HepG2 (cell line): ENCODE results near the gene ARID5B. TPM values are rescaled to one million over a fixed set of nuclear protein-coding genes. Genes with fewer than 3 reads are reported as not detected.

ENCODE experiments used
- CAMTA2 ChIP-seq: sonication (generic); formaldehyde crosslinking; IDR thresholded peaks from 2 replicates; pipeline ENCODE4 v1.4.0; 2020; ENCODE audit warnings: mild to moderate bottlenecking, missing genetic modification reagents, borderline replicate concordance
- CEBPB ChIP-seq: IDR thresholded peaks from 2 replicates; pipeline ENCODE4 v1.6.1; 2011; ENCODE audit warnings: low read depth, low read length, improper control_type of control experiment, borderline replicate concordance
- GATAD2A ChIP-seq: IDR thresholded peaks from 2 replicates; pipeline ENCODE4 v1.6.1; 2016
- HNRNPK ChIP-seq: fragments of 200-400 bp; formaldehyde crosslinking; IDR thresholded peaks from 2 replicates; pipeline ENCODE4 v1.6.1; 2018; ENCODE audit warnings: low read length, low read depth, moderate library complexity, mild to moderate bottlenecking; ENCODE audit not compliant: poor library complexity, severe bottlenecking
- ISL2 ChIP-seq: sonication (generic); formaldehyde crosslinking; IDR thresholded peaks from 2 replicates; pipeline ENCODE4 v1.5.0; 2020; ENCODE audit warnings: missing genetic modification reagents
- KMT2A ChIP-seq: sonication (generic); formaldehyde crosslinking; IDR thresholded peaks from 2 replicates; pipeline ENCODE4 v1.4.0; 2020; ENCODE audit warnings: missing genetic modification reagents
- MTA1 ChIP-seq: sonication (generic); formaldehyde crosslinking; IDR thresholded peaks from 2 replicates; pipeline ENCODE4 v1.4.0; 2020; ENCODE audit warnings: missing genetic modification reagents, mild to moderate bottlenecking, borderline replicate concordance
- MTF2 ChIP-seq: sonication (generic); formaldehyde crosslinking; IDR thresholded peaks from 2 replicates; pipeline ENCODE4 v1.5.0; 2020; ENCODE audit warnings: missing genetic modification reagents, borderline replicate concordance
- NR2F2 ChIP-seq: IDR thresholded peaks from 2 replicates; pipeline ENCODE4 v1.6.1; 2012; ENCODE audit warnings: low read depth, inconsistent platforms, borderline replicate concordance
- NR2F6 ChIP-seq, 2 experiments: IDR thresholded peaks; 2 replicates each; pipeline ENCODE4 v1.6.1; 2016; ENCODE audit warnings: antibody characterized with exemption in 1 of 2, mild to moderate bottlenecking in 1 of 2
- RFXANK ChIP-seq: IDR thresholded peaks from 2 replicates; pipeline ENCODE4 v1.6.1; 2016
- SOX5 ChIP-seq: IDR thresholded peaks from 2 replicates; pipeline ENCODE4 v1.6.1; 2016; ENCODE audit warnings: borderline replicate concordance
- SRSF9 ChIP-seq: fragments of 200-400 bp; formaldehyde crosslinking; IDR thresholded peaks from 2 replicates; pipeline ENCODE4 v1.6.1; 2018; ENCODE audit warnings: borderline replicate concordance, mild to moderate bottlenecking, low read depth, low read length; ENCODE audit not compliant: insufficient read depth, poor library complexity, severe bottlenecking
- TP53 ChIP-seq: sonication (generic); formaldehyde crosslinking; conservative IDR thresholded peaks from 2 replicates; pipeline ENCODE4 v1.4.0; 2020; ENCODE audit warnings: missing genetic modification reagents
- ZC3H4 ChIP-seq: sonication (generic); formaldehyde crosslinking; IDR thresholded peaks from 2 replicates; pipeline ENCODE4 v1.4.0; 2020; ENCODE audit warnings: missing genetic modification reagents, borderline replicate concordance
- ZNF124 ChIP-seq: sonication (generic); formaldehyde crosslinking; IDR thresholded peaks from 2 replicates; pipeline ENCODE4 v1.4.0; 2020; ENCODE audit warnings: missing genetic modification reagents
- ZNF205 ChIP-seq: IDR thresholded peaks from 2 replicates; pipeline ENCODE4 v1.6.1; 2018; ENCODE audit warnings: missing biosample characterization, missing genetic modification reagents
- ZNF382 ChIP-seq: sonication (generic); formaldehyde crosslinking; IDR thresholded peaks from 2 replicates; pipeline ENCODE4 v1.5.0; 2020; ENCODE audit warnings: missing genetic modification reagents, mild to moderate bottlenecking, borderline replicate concordance
- ZNF644 ChIP-seq: IDR thresholded peaks from 2 replicates; pipeline ENCODE4 v1.6.1; 2016; ENCODE audit warnings: low read depth
- ZNF670 ChIP-seq: sonication (generic); formaldehyde crosslinking; IDR thresholded peaks from 2 replicates; pipeline ENCODE4 v1.8.0; 2022; ENCODE audit warnings: mild to moderate bottlenecking, missing genetic modification reagents, borderline replicate concordance
- polyA plus RNA-seq, 8 experiments: library from polyadenylated mRNA; depleted of rRNA in 3 of 8; stranded (reverse) in 7 of 8; unstranded in 1 of 8; fragments of >200 nt; fragmentation: Illumina TruSeq in 4 of 8; extraction: Trizol in 4 of 8; gene quantifications; 2 replicates each; pipeline versions ENCODE4 v1.2.1 to v1.2.3, GENCODE V29; 2011 to 2016; ENCODE audit warnings: low read depth in 4 of 8, missing spikeins in 1 of 8, mixed read lengths in 1 of 8; ENCODE audit not compliant: insufficient read depth in 1 of 8
- total RNA-seq, 5 experiments: library from RNA; depleted of rRNA; stranded (reverse); fragments of >200 nt; fragmentation: Illumina TruSeq; extraction: Trizol; gene quantifications; 2 replicates each; pipeline ENCODE4 v1.2.3, GENCODE V29; 2016; ENCODE audit warnings: low read depth in 1 of 5
- TF ChIP-seq, protein P1 (sequence below): sonication (generic); formaldehyde crosslinking; IDR thresholded peaks from 2 replicates; pipeline ENCODE4 v1.4.0; 2020; ENCODE audit warnings: missing genetic modification reagents; ENCODE audit errors: not compliant biosample characterization
- TF ChIP-seq, protein P2 (sequence below), 2 experiments: sonication (generic) in 1 of 2; formaldehyde crosslinking in 1 of 2; IDR thresholded peaks; 2 replicates each; pipeline versions ENCODE4 v1.4.0 to v1.6.1; 2018 to 2020; ENCODE audit warnings: missing genetic modification reagents in 2 of 2, borderline replicate concordance in 1 of 2, low read depth in 1 of 2, mild to moderate bottlenecking in 1 of 2, missing biosample characterization in 1 of 2
- TF ChIP-seq, protein P3 (sequence below): IDR thresholded peaks from 2 replicates; pipeline ENCODE4 v1.6.1; 2016
- TF ChIP-seq, protein P4 (sequence below): sonication (generic); formaldehyde crosslinking; IDR thresholded peaks from 2 replicates; pipeline ENCODE4 v1.9.0; 2021; ENCODE audit warnings: missing genetic modification reagents, mild to moderate bottlenecking, borderline replicate concordance

ARID5B gene
- total and polyA plus RNA-seq, 2 of the 13 experiments (the other 11 are each of a cell fraction or from before 2014, with no cell fraction given), result 6.2 to 21.1 TPM

DNA sequence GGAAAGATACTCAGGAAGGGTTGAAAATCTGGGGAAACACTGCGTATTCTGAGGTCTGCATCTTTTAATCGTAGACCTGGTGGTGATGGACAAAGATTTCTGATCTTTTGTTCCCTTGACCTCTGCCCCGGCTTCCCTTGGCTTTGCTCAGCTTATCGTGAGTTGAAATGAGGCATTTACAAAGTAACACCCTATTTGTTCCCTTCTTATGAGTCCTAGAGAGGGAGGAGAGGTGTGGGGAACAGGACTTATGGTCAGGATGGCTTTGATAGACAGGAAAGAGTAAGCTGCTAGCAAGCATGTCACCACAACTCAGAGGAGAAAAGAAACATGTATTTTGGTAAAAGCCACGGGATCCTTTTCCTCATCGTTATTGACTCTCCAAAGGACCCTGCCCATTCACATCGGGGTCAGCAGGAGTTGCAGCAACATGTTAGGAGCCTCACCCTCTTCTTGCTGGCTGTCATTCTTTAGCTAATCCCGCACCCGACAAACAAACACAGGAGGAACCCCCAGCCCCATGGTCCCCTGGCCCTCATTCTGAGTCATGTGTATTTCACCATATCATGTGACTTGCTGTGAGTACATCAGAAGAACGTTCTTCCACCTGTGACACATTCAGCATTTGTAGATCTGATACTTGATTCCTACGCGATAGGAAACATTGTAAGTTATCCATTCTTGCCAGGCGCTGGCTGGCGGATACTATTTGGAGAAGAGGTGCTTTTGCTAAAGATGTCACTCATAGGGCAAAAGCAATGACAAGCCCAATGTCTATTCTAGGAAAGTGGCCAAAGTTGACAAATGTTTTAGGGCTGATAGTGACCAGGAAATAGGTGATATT, 197.0 kb downstream of the ARID5B start (continued):
- TF ChIP-seq ZNF124 (CRISPR knock-in tag) (no peak), ISL2 (CRISPR knock-in tag) (no peak), ZC3H4 (CRISPR knock-in tag) (no peak), MTA1 (no peak), HNRNPK (no peak), GATAD2A (CRISPR knock-in tag) (peak; percentile 56), CEBPB (no peak), SOX5 (CRISPR knock-in tag) (peak; percentile 62; the same call in 1 of the 2 replicates), RFXANK (CRISPR knock-in tag) (no peak), ZNF670 (CRISPR knock-in tag) (no peak), NR2F2 (peak; percentile 48; the same call in 1 of the 2 replicates), MTF2 (no peak), NR2F6 (IDR thresholded peaks at IDR 0.05) (peak; percentile 83), NR2F6 (CRISPR knock-in tag; IDR thresholded peaks at IDR 0.05) (peak; percentile 69), SRSF9 (no peak), KMT2A (CRISPR knock-in tag) (no peak), CAMTA2 (CRISPR knock-in tag) (no peak), TP53 (CRISPR knock-in tag) (no peak), ZNF644 (CRISPR knock-in tag) (peak; percentile 11; the same call in 1 of the 2 replicates), ZNF205 (CRISPR knock-in tag) (peak; percentile 91), ZNF382 (no peak)
- TF ChIP-seq, protein P1, sequence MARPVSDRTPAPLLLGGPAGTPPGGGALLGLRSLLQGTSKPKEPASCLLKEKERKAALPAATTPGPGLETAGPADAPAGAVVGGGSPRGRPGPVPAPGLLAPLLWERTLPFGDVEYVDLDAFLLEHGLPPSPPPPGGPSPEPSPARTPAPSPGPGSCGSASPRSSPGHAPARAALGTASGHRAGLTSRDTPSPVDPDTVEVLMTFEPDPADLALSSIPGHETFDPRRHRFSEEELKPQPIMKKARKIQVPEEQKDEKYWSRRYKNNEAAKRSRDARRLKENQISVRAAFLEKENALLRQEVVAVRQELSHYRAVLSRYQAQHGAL (CRISPR knock-in tag), result no peak
- TF ChIP-seq, protein P2, sequence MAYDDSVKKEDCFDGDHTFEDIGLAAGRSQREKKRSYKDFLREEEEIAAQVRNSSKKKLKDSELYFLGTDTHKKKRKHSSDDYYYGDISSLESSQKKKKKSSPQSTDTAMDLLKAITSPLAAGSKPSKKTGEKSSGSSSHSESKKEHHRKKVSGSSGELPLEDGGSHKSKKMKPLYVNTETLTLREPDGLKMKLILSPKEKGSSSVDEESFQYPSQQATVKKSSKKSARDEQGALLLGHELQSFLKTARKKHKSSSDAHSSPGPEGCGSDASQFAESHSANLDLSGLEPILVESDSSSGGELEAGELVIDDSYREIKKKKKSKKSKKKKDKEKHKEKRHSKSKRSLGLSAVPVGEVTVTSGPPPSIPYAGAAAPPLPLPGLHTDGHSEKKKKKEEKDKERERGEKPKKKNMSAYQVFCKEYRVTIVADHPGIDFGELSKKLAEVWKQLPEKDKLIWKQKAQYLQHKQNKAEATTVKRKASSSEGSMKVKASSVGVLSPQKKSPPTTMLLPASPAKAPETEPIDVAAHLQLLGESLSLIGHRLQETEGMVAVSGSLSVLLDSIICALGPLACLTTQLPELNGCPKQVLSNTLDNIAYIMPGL (CRISPR knock-in tag; IDR thresholded peaks at IDR 0.05; ENCODE audit: borderline replicate concordance in 1 of 2, low read depth in 1 of 2), result no peak
- TF ChIP-seq, protein P3, sequence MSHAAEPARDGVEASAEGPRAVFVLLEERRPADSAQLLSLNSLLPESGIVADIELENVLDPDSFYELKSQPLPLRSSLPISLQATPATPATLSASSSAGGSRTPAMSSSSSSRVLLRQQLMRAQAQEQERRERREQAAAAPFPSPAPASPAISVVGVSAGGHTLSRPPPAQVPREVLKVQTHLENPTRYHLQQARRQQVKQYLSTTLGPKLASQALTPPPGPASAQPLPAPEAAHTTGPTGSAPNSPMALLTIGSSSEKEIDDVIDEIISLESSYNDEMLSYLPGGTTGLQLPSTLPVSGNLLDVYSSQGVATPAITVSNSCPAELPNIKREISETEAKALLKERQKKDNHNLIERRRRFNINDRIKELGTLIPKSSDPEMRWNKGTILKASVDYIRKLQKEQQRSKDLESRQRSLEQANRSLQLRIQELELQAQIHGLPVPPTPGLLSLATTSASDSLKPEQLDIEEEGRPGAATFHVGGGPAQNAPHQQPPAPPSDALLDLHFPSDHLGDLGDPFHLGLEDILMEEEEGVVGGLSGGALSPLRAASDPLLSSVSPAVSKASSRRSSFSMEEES, result peak; percentile 85
- TF ChIP-seq, protein P4, sequence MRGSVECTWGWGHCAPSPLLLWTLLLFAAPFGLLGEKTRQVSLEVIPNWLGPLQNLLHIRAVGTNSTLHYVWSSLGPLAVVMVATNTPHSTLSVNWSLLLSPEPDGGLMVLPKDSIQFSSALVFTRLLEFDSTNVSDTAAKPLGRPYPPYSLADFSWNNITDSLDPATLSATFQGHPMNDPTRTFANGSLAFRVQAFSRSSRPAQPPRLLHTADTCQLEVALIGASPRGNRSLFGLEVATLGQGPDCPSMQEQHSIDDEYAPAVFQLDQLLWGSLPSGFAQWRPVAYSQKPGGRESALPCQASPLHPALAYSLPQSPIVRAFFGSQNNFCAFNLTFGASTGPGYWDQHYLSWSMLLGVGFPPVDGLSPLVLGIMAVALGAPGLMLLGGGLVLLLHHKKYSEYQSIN (CRISPR knock-in tag), result no peak
